Measurements from ENCODE around the gene SGPP2. TPM values are rescaled to one million over a fixed set of nuclear protein-coding genes. Genes with fewer than 3 reads are reported as not detected.

The SGPP2 gene
- total and polyA plus RNA-seq, 2 of the 4 experiments (the other 2 are of a cell fraction), result not detected

- no peak overlapping the region for H2AFZ ChIP-seq (replicated peaks; ENCODE audit: low read length, poor library complexity)
- in situ Hi-C loops (cut with MboI; ENCODE audit: low sequenced_read_pairs) (no loop called here), intact Hi-C loops (cut with micrococcal nuclease) (no loop called here), dilution Hi-C loops (cut with HindIII; ENCODE audit: low sequenced_read_pairs, unreplicated experiment) (no loop called here)
- no peak for TF ChIP-seq RFX5 (IDR thresholded peaks at IDR 0.05; ENCODE audit: low read depth, low read length)
- no peak for TF ChIP-seq SMC3 (IDR thresholded peaks at IDR 0.05; ENCODE audit: low read depth, low read length)
- H2AK5ac ChIP-seq (ENCODE audit: low read depth, low read length), result no peak overlapping the region
- no peak overlapping the region for H3K9ac ChIP-seq (ENCODE audit: low read depth, low read length)
- DNase-seq (no peak), ATAC-seq (ENCODE audit: low read depth) (no peak)
- no peak overlapping the region for H3K14ac ChIP-seq (replicated peaks; ENCODE audit: low read depth, low read length)
- no peak overlapping the region for H4K5ac ChIP-seq (ENCODE audit: low read depth, low read length)
- no peak overlapping the region for H4K8ac ChIP-seq (ENCODE audit: low read depth in 2 of 2, low read length in 2 of 2)
- H2BK20ac ChIP-seq (ENCODE audit: low read depth, low read length), result no peak overlapping the region
- H3K27ac ChIP-seq (ENCODE audit: insufficient read depth, low read length), result no peak overlapping the region
- WGBS, 2 experiments (ENCODE audit: extremely low coverage in 2 of 2, insufficient read length in 1 of 2), result 50% methylated on average over 4 of the region's 8 CpGs; no CpG with 5 or more reads in 1 of the 2 experiments
- no peak overlapping the region for H2BK5ac ChIP-seq (ENCODE audit: low read depth, low read length, poor library complexity, severe bottlenecking)
- H3K79me1 ChIP-seq (ENCODE audit: low read depth in 1 of 2, low read length in 2 of 2), result no peaks in the 10 kb centered on the region
- BruUV-seq (replicated peaks), result no TSS peak
- H4K20me1 ChIP-seq (ENCODE audit: insufficient read depth, low read length), result no peaks in the 10 kb centered on the region
- H3K4me3 ChIP-seq (ENCODE audit: insufficient read depth, low read depth, low read length), result no peak overlapping the region
- H3K56ac ChIP-seq (ENCODE audit: extremely low read depth, insufficient read depth, low read length), result no peak overlapping the region
- H3K36me3 ChIP-seq (ENCODE audit: control insufficient read depth, insufficient read depth, low read length), result no peaks in the 10 kb centered on the region
- H3K9me1 ChIP-seq (ENCODE audit: insufficient read depth, low read length), result no peaks in the 10 kb centered on the region
- H2BK15ac ChIP-seq (ENCODE audit: low read depth, low read length), result no peak overlapping the region
- no peak overlapping the region for H3K4ac ChIP-seq (ENCODE audit: low read depth, low read length)
- no peaks in the 10 kb centered on the region for H3K27me3 ChIP-seq (ENCODE audit: control insufficient read depth, insufficient read depth, low read length)
- no peak overlapping the region for H3K4me2 ChIP-seq (ENCODE audit: low read depth, low read length)
- no peak overlapping the region for H2BK120ac ChIP-seq (ENCODE audit: low read depth, low read length)
- H3K23ac ChIP-seq (ENCODE audit: low read depth, low read length), result no peak overlapping the region
- no peak overlapping the region for H4K91ac ChIP-seq (ENCODE audit: insufficient read depth, low read depth, low read length)
- no peaks in the 10 kb centered on the region for H3K9me3 ChIP-seq (ENCODE audit: control insufficient read depth, insufficient read depth, low read length)
- ChIA-PET CTCF (no interaction called here), POLR2A (ENCODE audit: unreplicated experiment) (no interaction called here)
- no peak overlapping the region for H2AK9ac ChIP-seq (replicated peaks; ENCODE audit: low read depth, low read length, poor library complexity)
- H3K4me1 ChIP-seq (ENCODE audit: control insufficient read depth, insufficient read depth, low read length), result no peaks in the 10 kb centered on the region
- no peak overlapping the region for H3K18ac ChIP-seq (ENCODE audit: low read depth, low read length)
These were observed 20.0 kb upstream of the SGPP2 start for GRCh38 chr2:222404151-222404905.

All from IMR-90 (cell line).